ENCODE results near the gene FRMD5.

DNA sequence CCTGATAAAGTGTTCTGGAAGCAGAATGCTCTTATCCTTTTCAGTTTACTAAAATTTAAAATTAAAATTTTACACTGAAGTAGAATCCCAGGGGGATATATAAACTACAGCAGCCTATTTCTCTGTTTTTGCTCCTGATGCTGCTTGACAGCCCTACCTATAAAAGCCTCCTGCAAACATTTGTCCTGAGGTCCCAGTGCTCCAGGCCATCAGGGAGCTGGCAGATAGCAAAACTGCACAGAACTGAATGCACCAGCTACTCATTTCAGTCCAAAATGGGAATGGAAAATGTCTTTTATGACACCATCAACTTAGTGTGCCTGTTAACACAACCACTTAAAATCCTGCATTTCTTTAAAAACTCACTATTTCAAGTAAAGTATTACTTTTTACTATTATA is 50.1 kb downstream of the FRMD5 start:
- TF ChIP-seq, protein P1, sequence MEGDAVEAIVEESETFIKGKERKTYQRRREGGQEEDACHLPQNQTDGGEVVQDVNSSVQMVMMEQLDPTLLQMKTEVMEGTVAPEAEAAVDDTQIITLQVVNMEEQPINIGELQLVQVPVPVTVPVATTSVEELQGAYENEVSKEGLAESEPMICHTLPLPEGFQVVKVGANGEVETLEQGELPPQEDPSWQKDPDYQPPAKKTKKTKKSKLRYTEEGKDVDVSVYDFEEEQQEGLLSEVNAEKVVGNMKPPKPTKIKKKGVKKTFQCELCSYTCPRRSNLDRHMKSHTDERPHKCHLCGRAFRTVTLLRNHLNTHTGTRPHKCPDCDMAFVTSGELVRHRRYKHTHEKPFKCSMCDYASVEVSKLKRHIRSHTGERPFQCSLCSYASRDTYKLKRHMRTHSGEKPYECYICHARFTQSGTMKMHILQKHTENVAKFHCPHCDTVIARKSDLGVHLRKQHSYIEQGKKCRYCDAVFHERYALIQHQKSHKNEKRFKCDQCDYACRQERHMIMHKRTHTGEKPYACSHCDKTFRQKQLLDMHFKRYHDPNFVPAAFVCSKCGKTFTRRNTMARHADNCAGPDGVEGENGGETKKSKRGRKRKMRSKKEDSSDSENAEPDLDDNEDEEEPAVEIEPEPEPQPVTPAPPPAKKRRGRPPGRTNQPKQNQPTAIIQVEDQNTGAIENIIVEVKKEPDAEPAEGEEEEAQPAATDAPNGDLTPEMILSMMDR (IDR thresholded peaks at IDR 0.05) = no peak
- TF ChIP-seq POLR2A (IDR thresholded peaks at IDR 0.05) = no peak
